Effector memory CD4-positive, alpha-beta T cell (primary cell): ENCODE measurements around the gene SGCG.
"Not testable (repeated sequence)": the region's sequence is repeated elsewhere in the genome, so short reads cannot be mapped to it uniquely, and the experiment has no call there.

Experiments
- DNase-seq, 3 donors: peaks; one replicate each; pipeline ENCODE4 v3.0.0-alpha.2; 2020
- H3K27ac ChIP-seq: 2 replicates; pipeline ENCODE4 v1.7.0; 2013; ENCODE audit warnings: mild to moderate bottlenecking, low read length, moderate library complexity; ENCODE audit not compliant: insufficient read depth, poor library complexity, severe bottlenecking
- H3K27me3 ChIP-seq: replicated peaks from 2 replicates; pipeline ENCODE4 v1.7.0; 2013; ENCODE audit warnings: mild to moderate bottlenecking, low read length; ENCODE audit not compliant: insufficient read depth, control insufficient read depth, poor library complexity, severe bottlenecking
- H3K36me3 ChIP-seq: 2 replicates; pipeline ENCODE4 v1.7.0; 2013; ENCODE audit warnings: mild to moderate bottlenecking, low read length, moderate library complexity; ENCODE audit not compliant: control insufficient read depth, insufficient read depth
- H3K4me1 ChIP-seq: 2 replicates; pipeline ENCODE4 v1.7.0; 2013; ENCODE audit warnings: low read length, mild to moderate bottlenecking; ENCODE audit not compliant: control insufficient read depth, insufficient read depth, poor library complexity, severe bottlenecking
- H3K4me3 ChIP-seq: 2 replicates; pipeline ENCODE4 v1.7.0; 2013; ENCODE audit warnings: low read length, low read depth, mild to moderate bottlenecking; ENCODE audit not compliant: insufficient read depth, poor library complexity, severe bottlenecking
- H3K9me3 ChIP-seq: 2 replicates; pipeline ENCODE4 v1.7.0; 2013; ENCODE audit warnings: mild to moderate bottlenecking, low read length, moderate library complexity; ENCODE audit not compliant: control insufficient read depth

Gene SGCG

GRCh38 chr13:23273498-23273897, 92.7 kb downstream of the SGCG start:
- Histone ChIP-seq H3K27ac (no peak overlapping the region), H3K9me3 (no peaks in the 10 kb centered on the region), H3K4me3 (no peak overlapping the region), H3K36me3 (no peaks in the 10 kb centered on the region), H3K4me1 (no peaks in the 10 kb centered on the region), H3K27me3 (no peaks in the 10 kb centered on the region)
- no peak for DNase-seq

GRCh38 chr13:23279321-23279720, 98.5 kb downstream of the SGCG start:
- no peaks in the 10 kb centered on the region for H3K4me1 ChIP-seq

GRCh38 chr13:23288564-23288963, 107.8 kb downstream of the SGCG start:
- Histone ChIP-seq H3K4me1 (no peaks in the 10 kb centered on the region), H3K27ac (no peak overlapping the region), H3K36me3 (no peaks in the 10 kb centered on the region), H3K4me3 (no peak overlapping the region), H3K27me3 (no peaks in the 10 kb centered on the region), H3K9me3 (no peaks in the 10 kb centered on the region)
- DNase-seq: no peak

More at GRCh38 chr13:23279321-23279720, 98.5 kb downstream of the SGCG start:
- no peaks in the 10 kb centered on the region for H3K9me3 ChIP-seq
- no peak overlapping the region for H3K27ac ChIP-seq
- DNase-seq: no peak
- no peaks in the 10 kb centered on the region for H3K27me3 ChIP-seq
- H3K4me3 ChIP-seq: no peak overlapping the region
- H3K36me3 ChIP-seq: no peaks in the 10 kb centered on the region

GRCh38 chr13:23288995-23289394, 108.2 kb downstream of the SGCG start:
- DNase-seq: no peak
- Histone ChIP-seq H3K4me1 (no peaks in the 10 kb centered on the region), H3K27ac (no peak overlapping the region), H3K27me3 (no peaks in the 10 kb centered on the region), H3K36me3 (no peaks in the 10 kb centered on the region), H3K4me3 (no peak overlapping the region), H3K9me3 (no peaks in the 10 kb centered on the region)

- Histone ChIP-seq H3K27ac (no peak overlapping the region), H3K4me1 (no peaks in the 10 kb centered on the region), H3K36me3 (no peaks in the 10 kb centered on the region), H3K9me3 (no peaks in the 10 kb centered on the region), H3K4me3 (no peak overlapping the region), H3K27me3 (no peaks in the 10 kb centered on the region)
- DNase-seq: no peak
These were observed 109.2 kb downstream of the SGCG start for GRCh38 chr13:23289917-23290357.

- H3K27ac ChIP-seq: no peak overlapping the region
- no peaks in the 10 kb centered on the region for H3K9me3 ChIP-seq
- H3K36me3 ChIP-seq: no peaks in the 10 kb centered on the region
- no peaks in the 10 kb centered on the region for H3K27me3 ChIP-seq
- no peak overlapping the region for H3K4me3 ChIP-seq
- H3K4me1 ChIP-seq: no peaks in the 10 kb centered on the region
- DNase-seq: no peak
These were observed 111.8 kb downstream of the SGCG start for GRCh38 chr13:23292586-23292985.

- H3K27ac ChIP-seq, H3K4me3 ChIP-seq, H3K36me3 ChIP-seq, H3K4me1 ChIP-seq, DNase-seq, H3K27me3 ChIP-seq, H3K9me3 ChIP-seq: not testable (repeated sequence)
These were observed 134.1 kb downstream of the SGCG start for GRCh38 chr13:23314837-23315236.

- Histone ChIP-seq H3K4me1 (no peaks in the 10 kb centered on the region), H3K27me3 (no peaks in the 10 kb centered on the region), H3K4me3 (no peak overlapping the region), H3K27ac (no peak overlapping the region), H3K36me3 (no peaks in the 10 kb centered on the region), H3K9me3 (no peaks in the 10 kb centered on the region)
- DNase-seq: no peak
These were observed 139.1 kb downstream of the SGCG start for GRCh38 chr13:23319883-23320224.

GRCh38 chr13:23320926-23321534, 140.3 kb downstream of the SGCG start:
- Histone ChIP-seq H3K27ac (no peak overlapping the region), H3K4me3 (peak overlapping the region; percentile 7), H3K27me3 (no peaks in the 10 kb centered on the region), H3K4me1 (no peaks in the 10 kb centered on the region), H3K36me3 (no peaks in the 10 kb centered on the region), H3K9me3 (no peaks in the 10 kb centered on the region)
- DNase-seq: no peak

- no peak for DNase-seq
- Histone ChIP-seq H3K27ac (no peak overlapping the region), H3K27me3 (no peaks in the 10 kb centered on the region), H3K36me3 (no peaks in the 10 kb centered on the region), H3K4me3 (peak overlapping the region; percentile 7), H3K4me1 (no peaks in the 10 kb centered on the region), H3K9me3 (no peaks in the 10 kb centered on the region)
These were observed 140.9 kb downstream of the SGCG start for GRCh38 chr13:23321535-23322241.
